Breast epithelium (tissue), 3 donors: ENCODE measurements around the gene GCSAM.

Experiments
- CTCF ChIP-seq, 3 donors: fragments of 450-650 bp; IDR thresholded peaks; one replicate each; pipeline ENCODE4 v1.5.1; 2016 to 2017; ENCODE audit warnings: antibody characterized with exemption in 3 of 3, mild to moderate bottlenecking in 3 of 3, moderate library complexity in 3 of 3
- POLR2A ChIP-seq: fragments of 450-650 bp; IDR thresholded peaks from one replicate; pipeline ENCODE4 v1.6.1; 2016; ENCODE audit warnings: antibody characterized with exemption, mild to moderate bottlenecking, moderate library complexity
- POLR2AphosphoS5 ChIP-seq, 3 donors: sonication (generic); formaldehyde crosslinking; IDR thresholded peaks; one replicate each; pipeline ENCODE4 v1.6.1; 2017; ENCODE audit warnings: antibody characterized with exemption in 3 of 3

- TF ChIP-seq CTCF (IDR thresholded peaks at IDR 0.05) (no peak), POLR2AphosphoS5 (IDR thresholded peaks at IDR 0.05) (no peak), POLR2A (no peak)
Observed at GRCh38 chr3:112090887-112091586, 42.0 kb downstream of the GCSAM start.
